GM23248 (cell line): ENCODE data around the gene PDE8B. TPM values are rescaled to one million over a fixed set of nuclear protein-coding genes. Genes with fewer than 3 reads are reported as not detected.
A peak's percentile ranks its signal among the peaks of the same experiment; 100 is the strongest.

Source experiments
- DNase-seq: peaks from one replicate; pipeline ENCODE4 v3.0.0-alpha.2; 2015
- H2AFZ ChIP-seq: fragments of 200-600 bp; sonication (generic); 2 replicates; pipeline ENCODE4 v1.6.1; 2016; ENCODE audit warnings: antibody characterized with exemption
- H3F3A ChIP-seq: fragments of 200-600 bp; sonication (generic); 2 replicates; pipeline ENCODE4 v1.6.1; 2016; ENCODE audit warnings: mild to moderate bottlenecking, antibody characterized with exemption, mixed run types; ENCODE audit not compliant: insufficient read depth
- H3K27ac ChIP-seq: fragments of 200-600 bp; sonication (generic); 2 replicates; pipeline ENCODE4 v1.5.1; 2016; ENCODE audit warnings: mild to moderate bottlenecking
- H3K27me3 ChIP-seq: fragments of 200-600 bp; sonication (generic); replicated peaks from 2 replicates; pipeline ENCODE4 v1.6.1; 2016; ENCODE audit warnings: mild to moderate bottlenecking; ENCODE audit not compliant: insufficient read depth
- H3K36me3 ChIP-seq: fragments of 200-600 bp; sonication (generic); 2 replicates; pipeline ENCODE4 v1.6.1; 2016; ENCODE audit warnings: low read depth, mild to moderate bottlenecking
- H3K4me1 ChIP-seq: fragments of 200-600 bp; sonication (generic); 2 replicates; pipeline ENCODE4 v1.6.1; 2016; ENCODE audit warnings: mild to moderate bottlenecking; ENCODE audit not compliant: insufficient read depth
- H3K4me2 ChIP-seq: fragments of 200-600 bp; sonication (generic); one replicate; pipeline ENCODE4 v1.6.1; 2016; ENCODE audit warnings: mild to moderate bottlenecking; ENCODE audit not compliant: unreplicated experiment
- H3K4me3 ChIP-seq: fragments of 200-600 bp; sonication (generic); 2 replicates; pipeline ENCODE4 v1.5.1; 2016; ENCODE audit warnings: mild to moderate bottlenecking
- H3K79me2 ChIP-seq: fragments of 200-600 bp; sonication (generic); 2 replicates; pipeline ENCODE4 v1.6.1; 2016; ENCODE audit warnings: mild to moderate bottlenecking; ENCODE audit not compliant: insufficient read depth
- H3K9ac ChIP-seq: fragments of 200-600 bp; sonication (generic); 2 replicates; pipeline ENCODE4 v1.6.1; 2016; ENCODE audit warnings: mild to moderate bottlenecking
- H3K9me2 ChIP-seq: fragments of 200-600 bp; sonication (generic); 2 replicates; pipeline ENCODE4 v1.6.1; 2016; ENCODE audit warnings: mixed run types, mild to moderate bottlenecking, moderate library complexity; ENCODE audit not compliant: insufficient read depth
- H3K9me3 ChIP-seq: fragments of 200-600 bp; sonication (generic); one replicate; pipeline ENCODE4 v1.6.1; 2017; ENCODE audit warnings: low read depth
- H4K20me1 ChIP-seq: fragments of 200-600 bp; sonication (generic); 2 replicates; pipeline ENCODE4 v1.6.0; 2016; ENCODE audit not compliant: insufficient read depth
- EZH2 ChIP-seq: fragments of 200-600 bp; sonication (generic); IDR thresholded peaks from 2 replicates; pipeline ENCODE4 v1.6.1; 2018; ENCODE audit warnings: antibody characterized with exemption, mild to moderate bottlenecking; ENCODE audit not compliant: insufficient read depth, poor library complexity, severe bottlenecking
- EZH2phosphoT487 ChIP-seq: fragments of 200-600 bp; sonication (generic); IDR thresholded peaks from 2 replicates; pipeline ENCODE4 v1.6.1; 2018; ENCODE audit warnings: antibody characterized with exemption, moderate library complexity, mild to moderate bottlenecking, low read depth; ENCODE audit not compliant: insufficient read depth
- WGBS, 2 experiments: methylation state at CpG; one replicate each; pipeline ENCODE4 v1.1.6; 2015 to 2017; ENCODE audit warnings: low lambda C conversion rate in 2 of 2, low coverage in 1 of 2; ENCODE audit errors: missing lambda C conversion rate in 2 of 2; 5-methylcytosine and 5-hydroxymethylcytosine counted together
- in situ Hi-C: fragments of 300-500 bp; cut with MboI; formaldehyde crosslinking; loops from 2 replicates; pipeline ENCODE4 v1.15.0; 2020
- polyA plus RNA-seq: library from polyadenylated mRNA; unstranded; fragments of >200 nt; fragmentation: Nextera tagmentation; extraction: Ambion mirVana; gene quantifications from 2 replicates; pipeline ENCODE4 v1.2.1, GENCODE V29; 2016
- total RNA-seq: library from RNA; depleted of rRNA; stranded (reverse); fragments of >200 nt; shearing (Covaris generic); gene quantifications from 2 replicates; pipeline ENCODE4 v1.2.3, GENCODE V29; 2014

PDE8B gene
- total and polyA plus RNA-seq, 2 experiments from 2014 or later, result 0.40 TPM; not detected in 1

GRCh38 chr5:77281969-77282336 is 71.5 kb downstream of the PDE8B start:
- no peak overlapping the region for H3K9ac ChIP-seq
- peak overlapping the region; percentile 50 for H2AFZ ChIP-seq
- 52 to 64% methylated on average over 3 of the region's 3 CpGs for WGBS, 2 experiments
- H3K27ac ChIP-seq, result peak overlapping the region; percentile 74
- no peaks in the 10 kb centered on the region for H3K9me2 ChIP-seq
- H3K4me1 ChIP-seq, result peaks cover 9% of the 10 kb centered on the region
- in situ Hi-C loops, result no loop called here
- no peak overlapping the region for H3K4me3 ChIP-seq
- no peaks in the 10 kb centered on the region for H3K9me3 ChIP-seq
- TF ChIP-seq EZH2phosphoT487, result no peak
- TF ChIP-seq EZH2, result no peak
- DNase-seq, result no peak
- H3K4me2 ChIP-seq, result peak overlapping the region; percentile 22
- no peaks in the 10 kb centered on the region for H3K36me3 ChIP-seq
- peaks cover 14% of the 10 kb centered on the region; the same call in 1 of the 2 replicates for H3F3A ChIP-seq
- no peaks in the 10 kb centered on the region for H3K79me2 ChIP-seq
- H4K20me1 ChIP-seq, result no peaks in the 10 kb centered on the region
- no peaks in the 10 kb centered on the region for H3K27me3 ChIP-seq

- Histone ChIP-seq H4K20me1 (no peaks in the 10 kb centered on the region), H3K4me2 (peak overlapping the region; percentile 22), H3K79me2 (no peaks in the 10 kb centered on the region), H2AFZ (peak overlapping the region; percentile 50), H3K9me2 (no peaks in the 10 kb centered on the region), H3K4me3 (no peak overlapping the region), H3K9ac (0 out of 2 replicates have a peak overlapping the region, but pooled peaks have one; percentile 27), H3K9me3 (no peaks in the 10 kb centered on the region), H3K27ac (peak overlapping the region; percentile 74), H3K4me1 (peaks cover 9% of the 10 kb centered on the region), H3F3A (peaks cover 14% of the 10 kb centered on the region; the same call in 1 of the 2 replicates), H3K36me3 (no peaks in the 10 kb centered on the region), H3K27me3 (no peaks in the 10 kb centered on the region)
- DNase-seq, result peak; percentile 89
- in situ Hi-C loops, result no loop called here
- WGBS, 2 experiments, result 52 to 56% methylated on average over 11 of the region's 11 CpGs
- TF ChIP-seq EZH2phosphoT487, result no peak
- no peak for TF ChIP-seq EZH2
Measured at GRCh38 chr5:77282337-77283027, 72.0 kb downstream of the PDE8B start.

- TF ChIP-seq EZH2phosphoT487 (no peak), EZH2 (no peak)
- H4K20me1 ChIP-seq, result no peaks in the 10 kb centered on the region
- H3K27me3 ChIP-seq, result no peaks in the 10 kb centered on the region
- H3K36me3 ChIP-seq, result no peaks in the 10 kb centered on the region
- no peaks in the 10 kb centered on the region for H3K9me3 ChIP-seq
- H3K4me2 ChIP-seq, result no peak overlapping the region
- H3K79me2 ChIP-seq, result no peaks in the 10 kb centered on the region
- no peak overlapping the region for H3K9ac ChIP-seq
- in situ Hi-C loops, result no loop called here
- no peak overlapping the region for H2AFZ ChIP-seq
- peaks cover 9% of the 10 kb centered on the region for H3K4me1 ChIP-seq
- peaks cover 14% of the 10 kb centered on the region; the same call in 1 of the 2 replicates for H3F3A ChIP-seq
- H3K4me3 ChIP-seq, result no peak overlapping the region
- no peak for DNase-seq
- WGBS, 2 experiments, result 74 to 78% methylated on average over 4 of the region's 4 CpGs
- H3K27ac ChIP-seq, result no peak overlapping the region
- H3K9me2 ChIP-seq, result no peaks in the 10 kb centered on the region
Measured at GRCh38 chr5:77285251-77285841, 74.9 kb downstream of the PDE8B start.

DNA sequence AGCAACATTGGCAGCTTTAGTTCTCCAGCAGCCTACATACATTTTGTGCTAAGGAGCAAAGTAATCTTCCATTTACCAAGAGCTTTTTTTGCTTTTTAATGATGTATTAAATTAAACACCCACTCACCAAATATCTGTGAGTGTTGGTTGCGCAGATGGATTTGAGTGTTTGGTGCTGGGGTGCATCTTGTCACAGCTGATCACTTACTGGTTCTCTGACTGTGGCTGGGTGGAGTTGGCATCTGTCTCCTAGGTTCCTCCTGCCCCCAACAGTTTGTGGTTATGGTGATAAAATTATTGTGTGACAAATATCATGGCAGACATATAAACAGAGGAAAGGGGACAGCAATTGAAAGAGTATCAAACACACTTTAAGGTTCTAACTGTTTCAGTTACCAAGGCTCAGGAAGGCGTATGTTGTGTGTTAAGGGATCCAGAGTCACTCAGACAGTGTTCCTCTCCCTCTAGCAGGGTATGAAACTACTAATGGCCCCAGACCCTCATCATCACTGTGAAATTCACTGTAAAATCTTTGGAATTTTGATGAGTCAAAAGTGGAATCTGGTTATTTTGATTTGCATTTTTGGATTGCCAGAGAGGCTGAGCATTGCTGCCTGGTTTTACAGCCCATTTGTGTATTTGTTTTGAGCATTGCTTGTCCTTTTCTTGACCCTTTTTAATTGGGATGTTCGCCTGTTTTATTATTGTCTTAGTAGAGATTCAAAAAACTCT is 81.7 kb downstream of the PDE8B start:
- peak overlapping the region; percentile 18; the same call in 1 of the 2 replicates for H3K4me3 ChIP-seq
- H3K4me1 ChIP-seq, result peaks cover 25% of the 10 kb centered on the region
- peak overlapping the region; percentile 75 for H3K27ac ChIP-seq
- peak; percentile 76 for DNase-seq
- peaks cover 15% of the 10 kb centered on the region for H3F3A ChIP-seq
- 34 to 38% methylated on average over 3 of the region's 3 CpGs for WGBS, 2 experiments
- no peaks in the 10 kb centered on the region for H3K36me3 ChIP-seq
- no peaks in the 10 kb centered on the region for H3K9me2 ChIP-seq
- in situ Hi-C loops, result no loop called here
- H3K9ac ChIP-seq, result peak overlapping the region; percentile 19; the same call in 1 of the 2 replicates
- no peaks in the 10 kb centered on the region for H3K9me3 ChIP-seq
- no peaks in the 10 kb centered on the region for H3K79me2 ChIP-seq
- TF ChIP-seq EZH2, result no peak
- TF ChIP-seq EZH2phosphoT487, result no peak
- H3K27me3 ChIP-seq, result no peaks in the 10 kb centered on the region
- H3K4me2 ChIP-seq, result peak overlapping the region; percentile 73
- no peaks in the 10 kb centered on the region for H4K20me1 ChIP-seq
- peak overlapping the region; percentile 65 for H2AFZ ChIP-seq
